GM19467 (cell line): ENCODE data around the gene PAX5.

Experiments
- ATAC-seq: cut with Tn5 transposase; IDR thresholded peaks from one replicate; pipeline ENCODE4 v1.9.1; 2021; ENCODE audit warnings: mild to moderate bottlenecking, moderate library complexity; ENCODE audit not compliant: unreplicated experiment

The PAX5 gene

DNA sequence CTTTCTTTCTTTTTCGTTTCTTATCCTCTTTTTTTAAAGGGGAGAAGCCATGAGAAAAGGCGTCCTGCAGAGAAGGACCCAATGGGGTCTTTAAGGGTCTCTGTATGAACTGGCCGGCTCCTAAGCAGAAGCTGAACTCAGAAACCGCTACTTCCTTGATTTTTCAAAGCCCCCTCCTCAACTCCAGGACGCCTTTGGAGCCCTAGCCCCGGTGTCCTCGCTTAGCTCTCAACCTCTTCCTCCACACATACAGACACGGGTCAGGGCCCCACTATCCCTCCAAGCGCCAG, 8.3 kb downstream of the PAX5 start:
- ATAC-seq: no peak

DNA sequence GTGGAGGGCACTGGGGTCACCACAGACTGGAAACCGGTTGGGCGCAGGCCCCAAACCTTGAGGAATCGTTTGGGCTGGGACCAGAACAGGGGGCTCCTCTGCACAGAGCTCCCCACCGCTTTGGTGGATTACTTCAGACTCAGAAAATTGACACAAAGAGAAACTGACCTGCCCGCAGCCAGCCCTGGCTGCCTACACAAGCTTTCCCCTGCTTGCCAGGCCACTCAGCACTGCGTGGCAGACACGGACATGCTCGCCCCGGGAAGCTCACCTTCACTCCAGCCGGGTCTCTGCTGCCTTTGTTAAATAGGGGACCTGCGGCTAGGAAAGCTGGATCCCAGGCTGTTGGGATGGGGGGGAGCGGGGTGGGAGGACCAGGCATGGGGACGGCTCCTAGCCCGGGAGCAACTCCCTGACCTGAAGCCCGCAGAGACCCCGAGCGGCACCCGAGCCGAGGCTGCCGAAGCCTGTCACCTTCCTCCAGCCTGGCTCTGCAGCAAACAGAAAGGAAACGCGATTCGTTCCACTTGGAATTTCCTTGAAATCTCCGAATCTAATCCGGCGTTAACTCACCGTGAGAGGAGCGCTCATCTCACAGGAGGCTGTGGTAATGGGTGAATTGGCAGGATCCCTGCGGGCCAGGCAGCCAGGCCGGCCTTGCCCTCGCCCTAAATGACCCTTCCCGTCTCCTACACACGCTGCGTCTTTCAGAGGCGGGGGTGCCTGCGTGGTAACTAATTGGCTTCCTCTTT, 8.8 kb downstream of the PAX5 start:
- ATAC-seq: no peak

DNA sequence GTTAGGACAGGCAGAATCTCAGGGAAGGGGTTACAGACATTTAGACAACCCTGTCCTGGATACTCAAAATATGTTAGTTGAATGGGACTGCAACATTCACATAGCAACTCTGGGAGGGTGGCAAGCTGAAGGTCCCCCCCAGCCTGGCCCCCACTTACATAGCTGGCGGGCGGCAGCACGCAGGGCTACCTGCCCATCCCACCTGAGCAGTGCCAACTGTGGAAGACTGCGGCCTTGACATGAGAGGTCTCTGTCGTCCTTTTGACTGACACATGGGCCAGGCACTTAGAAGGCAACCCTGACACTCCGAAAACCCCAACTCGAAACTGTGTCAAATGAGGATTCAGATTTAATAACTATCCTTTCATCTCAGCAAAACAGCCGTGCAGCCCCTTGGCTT, 16.5 kb downstream of the PAX5 start:
- no peak for ATAC-seq

DNA sequence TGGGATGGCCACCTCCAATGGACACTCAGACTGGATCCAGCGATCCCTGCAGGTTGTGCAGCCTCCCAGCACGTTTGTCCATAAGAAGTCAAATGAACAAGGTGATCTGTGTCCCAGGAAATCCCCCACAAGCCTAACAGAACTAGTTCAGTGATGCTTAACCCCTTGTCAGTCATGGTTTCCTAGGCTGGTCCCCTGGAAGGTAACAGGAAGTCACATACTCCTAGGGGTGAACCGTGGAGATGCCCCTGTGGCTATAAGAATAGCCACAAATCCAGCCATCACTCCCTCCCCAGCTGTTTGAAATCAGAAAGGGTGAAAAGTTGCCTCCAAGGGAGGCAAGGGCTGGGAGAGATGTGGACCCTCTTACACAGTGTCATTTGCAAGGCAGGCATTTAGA, 22.5 kb downstream of the PAX5 start:
- ATAC-seq: no peak

DNA sequence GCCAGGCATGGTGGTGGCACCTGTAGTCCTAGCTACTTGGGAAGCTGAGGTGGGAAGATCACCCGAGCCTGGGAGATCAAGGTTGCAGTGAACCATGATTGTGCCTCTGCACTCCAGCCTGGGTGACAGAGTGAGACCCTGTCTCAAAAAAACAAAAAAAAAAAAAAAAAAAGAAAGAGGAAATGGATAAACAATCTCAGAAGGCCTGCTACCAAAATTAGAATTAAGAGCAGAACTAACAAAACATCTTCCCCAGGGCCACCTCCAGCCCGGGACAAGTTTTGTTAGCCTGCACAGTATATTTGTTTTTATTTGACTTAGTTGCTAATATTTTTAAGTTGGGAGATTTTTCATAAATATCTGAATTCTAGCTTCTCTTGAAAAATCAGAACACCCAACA, 23.1 kb downstream of the PAX5 start:
- ATAC-seq: no peak

DNA sequence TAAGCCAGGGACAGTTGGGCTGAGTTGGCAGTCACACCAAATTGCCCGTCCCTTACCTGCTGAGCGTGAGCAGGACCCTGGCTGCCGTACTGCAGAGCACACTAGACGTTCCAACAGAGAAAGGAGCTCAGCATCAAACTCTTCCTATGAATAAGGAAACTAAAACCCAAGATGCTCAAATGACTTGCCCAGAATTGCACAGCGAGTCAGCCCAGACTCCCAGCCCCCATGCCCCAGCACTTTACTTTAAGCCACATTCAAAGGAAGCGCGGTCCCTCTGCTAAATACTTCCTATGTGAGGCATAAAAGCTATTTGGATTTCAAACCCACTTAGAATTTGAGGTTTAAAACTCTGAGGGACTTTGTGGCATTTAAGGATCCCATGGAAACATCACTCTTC, 23.9 kb downstream of the PAX5 start:
- no peak for ATAC-seq

DNA sequence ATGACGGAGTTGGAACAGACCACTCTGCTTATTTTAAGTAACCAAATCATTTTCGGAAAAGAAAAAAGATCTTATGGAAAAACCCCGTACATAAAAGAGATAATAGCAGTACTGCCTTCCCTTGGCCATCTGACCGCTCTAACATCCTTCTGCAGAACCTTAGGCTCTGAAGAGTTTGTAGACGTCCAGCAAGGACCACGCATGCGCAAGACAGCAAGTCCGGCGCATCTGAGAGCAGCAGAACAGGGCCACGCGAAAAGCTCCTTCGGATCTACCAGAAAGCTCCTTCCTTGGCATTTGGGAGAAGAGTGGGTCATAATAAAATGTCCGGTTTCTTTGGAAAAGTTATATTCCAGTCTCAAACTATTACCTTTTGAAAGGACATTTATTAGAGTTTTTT, 26.8 kb downstream of the PAX5 start:
- ATAC-seq: no peak

DNA sequence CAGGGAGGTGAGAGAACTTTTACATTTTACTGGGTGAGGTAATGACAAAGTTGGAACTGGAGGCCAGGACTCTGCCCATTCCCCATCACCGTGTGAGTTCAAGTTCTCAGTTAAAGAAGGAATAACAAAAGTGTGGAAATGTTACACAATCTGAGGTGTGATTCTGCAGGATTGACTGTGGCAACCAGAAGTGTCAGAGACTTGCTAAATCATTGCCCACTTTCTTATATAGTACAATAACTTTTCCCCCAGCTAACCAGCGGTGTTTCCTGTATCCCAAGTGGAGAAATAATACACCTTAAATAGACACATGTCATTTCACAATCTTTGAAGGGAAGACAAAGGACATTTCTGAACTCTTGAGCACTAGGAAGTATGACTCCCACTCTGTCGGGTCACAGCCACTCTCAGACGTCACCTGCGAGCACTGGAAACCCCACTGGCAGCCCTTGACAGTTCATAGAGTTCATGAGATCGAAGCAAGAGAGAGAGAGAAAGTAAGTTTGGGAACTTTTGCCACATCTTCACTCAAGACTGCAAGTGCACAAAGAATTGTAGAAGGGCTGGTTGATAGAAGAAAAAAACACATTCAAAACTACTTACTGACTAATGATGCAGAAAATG, 28.4 kb downstream of the PAX5 start:
- ATAC-seq: no peak

DNA sequence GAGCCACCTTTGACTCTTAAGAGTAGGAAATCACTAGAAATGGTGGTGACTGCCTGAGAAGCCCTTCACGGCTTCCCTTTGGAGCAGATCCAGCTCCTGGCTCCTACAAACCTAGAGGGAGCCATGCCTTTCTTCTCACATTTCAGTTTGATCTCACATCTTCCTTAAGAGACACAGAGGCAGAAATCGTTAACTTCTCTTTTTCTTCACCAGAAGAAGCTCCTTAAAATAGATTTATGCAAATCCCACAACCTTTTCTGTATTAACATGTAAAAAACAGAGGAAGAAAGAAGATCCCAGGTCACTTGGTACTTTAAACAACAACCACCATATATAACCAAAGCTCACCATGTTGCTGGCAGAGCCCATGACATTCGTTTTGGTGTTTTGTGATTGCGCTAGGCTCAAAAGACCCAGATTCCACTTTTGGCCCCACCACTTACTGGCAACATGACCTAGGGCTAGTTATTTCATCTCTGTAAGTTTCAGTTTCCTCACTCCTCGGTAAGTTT, 29.6 kb downstream of the PAX5 start:
- ATAC-seq: no peak

DNA sequence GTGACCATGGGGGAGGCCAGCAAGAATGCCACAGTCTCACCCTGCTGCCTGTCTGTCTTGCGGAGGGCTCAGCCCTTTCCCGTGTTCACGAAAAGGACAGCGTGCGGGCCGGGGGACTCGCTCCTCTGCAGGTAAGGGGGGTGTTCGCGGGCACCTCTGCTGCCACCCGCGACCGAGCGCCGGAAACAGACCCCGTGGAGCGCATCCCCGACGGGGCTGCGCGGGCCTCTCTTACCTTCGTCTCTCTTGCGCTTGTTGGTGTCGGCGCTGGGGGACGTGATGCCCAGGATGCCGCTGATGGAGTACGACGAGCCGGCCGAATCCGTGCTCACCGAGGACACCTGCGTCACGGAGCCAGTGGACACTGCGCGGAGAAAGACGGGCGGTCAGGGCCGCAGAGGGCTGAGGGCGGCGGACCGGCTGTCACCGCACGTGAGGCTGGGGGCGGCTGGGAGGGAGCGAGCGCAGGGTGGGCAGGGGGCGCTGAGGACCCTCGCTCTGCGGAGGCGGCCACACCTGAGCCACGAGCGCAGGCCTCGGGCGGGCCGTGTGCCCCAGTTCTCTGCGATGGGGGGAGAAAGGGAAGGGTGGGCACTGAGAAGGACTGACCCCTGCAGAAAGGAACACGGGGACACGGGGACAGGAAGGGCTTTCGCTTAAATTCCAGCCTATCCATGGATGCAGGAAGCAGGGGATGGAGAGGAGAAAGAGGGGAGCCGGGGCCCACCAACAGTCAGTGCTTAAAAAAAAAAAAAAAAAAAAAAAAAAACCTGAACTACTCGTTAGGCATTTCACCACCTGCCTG, 31.5 kb downstream of the PAX5 start:
- ATAC-seq: no peak

DNA sequence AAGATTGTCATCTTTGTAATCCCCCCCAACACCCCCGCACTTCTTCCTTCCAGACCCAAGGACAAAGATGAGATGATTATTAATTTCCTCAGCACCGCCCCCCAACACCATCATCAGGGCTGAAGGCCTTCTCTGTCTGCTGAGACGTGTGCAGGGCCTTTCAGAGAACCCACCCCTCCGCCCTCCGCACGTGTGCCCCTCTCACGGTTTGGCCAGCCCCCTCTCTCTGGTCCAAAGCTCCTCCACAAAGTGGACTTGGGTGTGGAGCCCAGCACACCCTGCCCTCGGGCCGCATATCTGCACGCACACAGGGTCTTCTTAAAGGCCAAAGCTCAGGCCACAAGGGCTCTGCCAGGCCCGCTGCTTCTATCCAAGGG, 32.0 kb downstream of the PAX5 start:
- no peak for ATAC-seq

DNA sequence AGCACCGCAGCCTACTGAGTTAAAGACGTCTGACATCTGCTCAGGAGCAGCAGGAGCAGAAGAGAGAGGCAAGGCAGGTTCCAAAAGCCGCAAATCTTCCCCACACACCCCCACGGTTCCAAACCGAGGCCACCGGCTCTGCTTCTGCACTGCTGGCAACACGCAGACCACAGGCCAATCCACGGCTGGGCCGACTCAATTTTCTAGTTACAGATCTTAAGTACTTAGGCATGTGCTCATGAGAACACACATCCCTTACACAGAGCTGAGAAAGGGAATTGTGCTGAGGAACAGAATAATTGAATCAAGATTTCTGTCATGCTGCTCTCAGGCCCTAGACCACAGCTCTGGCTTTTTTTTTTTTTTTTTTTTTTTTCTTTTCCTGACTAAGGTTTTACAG, 32.6 kb downstream of the PAX5 start:
- no peak for ATAC-seq

DNA sequence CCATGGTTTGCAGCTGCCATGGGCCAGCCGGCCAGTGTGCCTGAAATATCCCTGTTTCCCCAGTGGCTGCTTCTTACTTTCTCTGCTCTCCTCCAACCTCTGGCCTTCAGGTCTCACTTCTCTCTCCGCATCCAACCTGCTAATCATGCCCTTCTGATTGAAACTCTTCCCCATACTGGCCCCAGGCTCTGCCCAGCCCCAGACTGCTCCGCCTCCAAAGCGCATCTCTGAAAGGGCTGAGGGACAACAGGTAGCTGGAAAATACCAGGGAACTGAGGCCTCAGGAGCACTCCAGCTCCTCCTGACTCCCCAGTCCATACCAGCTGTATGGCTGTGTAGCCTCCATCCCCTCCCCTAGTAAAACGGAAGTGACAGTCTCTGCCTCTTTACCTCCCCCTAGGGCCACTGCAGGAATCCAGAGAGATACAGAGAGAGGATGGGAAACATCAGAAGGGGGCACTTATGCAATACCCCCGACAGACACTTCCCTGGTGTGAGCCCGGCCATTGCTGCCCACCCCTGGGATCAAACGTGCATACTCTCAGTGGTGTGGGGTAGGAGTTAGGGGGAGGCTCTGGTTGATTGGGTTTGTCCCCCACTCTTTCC, 34.2 kb downstream of the PAX5 start:
- ATAC-seq: no peak

DNA sequence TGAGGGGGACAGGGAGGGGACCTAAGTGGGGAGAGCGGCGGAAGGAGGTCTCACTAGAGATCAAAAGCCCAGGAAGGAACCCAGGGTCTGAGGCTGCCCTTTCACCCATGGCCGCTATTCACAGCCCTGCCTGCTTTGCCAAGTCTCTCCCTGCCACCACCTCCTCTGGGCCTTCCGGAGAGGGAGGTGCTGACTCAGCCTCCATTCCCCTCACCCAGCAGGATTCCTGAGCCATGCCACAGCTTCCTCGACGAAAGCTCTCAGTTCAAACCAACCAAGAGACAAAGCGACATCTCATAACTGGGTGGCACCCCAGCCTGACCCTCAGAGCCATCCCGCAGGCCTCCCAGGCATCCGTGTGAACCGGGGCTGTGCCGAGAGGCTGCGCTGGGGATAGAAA, 36.7 kb downstream of the PAX5 start:
- ATAC-seq: no peak

DNA sequence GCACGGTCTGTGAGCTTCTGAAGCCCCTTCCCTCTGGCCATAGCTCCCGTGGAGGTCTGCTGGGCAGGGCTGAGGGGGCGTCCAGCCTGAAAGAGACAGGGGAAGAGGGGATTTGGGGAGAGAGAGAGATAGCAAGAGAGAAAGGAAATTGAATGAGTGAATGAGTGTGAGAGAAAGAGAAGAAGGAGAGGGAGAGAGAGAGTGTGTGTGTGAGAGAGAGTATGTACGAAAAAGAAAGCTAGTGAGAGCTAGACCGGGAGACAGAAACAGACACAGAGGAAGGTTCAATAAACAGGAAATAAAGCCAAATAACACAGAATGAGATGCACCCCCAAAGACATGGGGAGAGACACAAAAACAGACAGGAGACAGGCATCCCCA, 37.4 kb downstream of the PAX5 start:
- no peak for ATAC-seq

DNA sequence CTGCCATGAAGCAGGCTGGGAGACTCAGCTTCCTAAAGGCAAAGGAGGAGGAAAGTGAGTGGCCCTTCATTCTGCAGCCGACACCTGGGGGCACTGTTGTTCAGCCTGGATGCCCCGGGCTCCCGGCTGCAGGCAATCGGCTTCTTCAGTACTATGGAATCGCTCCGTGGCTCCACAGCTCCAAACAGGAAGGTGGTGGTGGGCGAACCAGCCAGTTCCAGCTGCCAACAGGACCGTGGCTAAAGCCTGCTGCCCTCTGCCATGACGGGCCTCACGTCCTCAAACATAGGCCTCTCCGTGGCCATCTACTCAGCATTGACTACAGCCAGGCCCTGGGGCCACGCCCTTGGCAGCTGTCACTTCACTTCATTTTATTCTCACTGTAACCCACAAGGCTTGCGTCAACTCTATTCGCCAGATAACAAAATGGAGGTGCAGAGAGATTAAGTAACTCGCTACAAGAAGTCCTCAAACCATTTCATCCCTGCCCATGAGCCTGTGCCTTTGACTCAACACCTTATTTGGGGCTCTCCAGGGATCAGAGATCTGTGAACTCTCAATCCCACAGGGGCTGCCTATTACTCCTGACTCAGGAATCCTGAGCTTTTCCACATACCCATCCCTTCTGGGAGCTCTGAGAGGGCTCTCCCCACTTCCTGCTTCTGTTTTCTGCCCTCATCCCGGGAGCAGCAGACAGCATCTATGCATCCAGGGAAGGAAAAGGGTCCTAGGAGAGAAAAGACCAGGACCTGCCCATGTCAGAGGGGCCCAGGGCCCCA, 38.0 kb downstream of the PAX5 start:
- no peak for ATAC-seq

DNA sequence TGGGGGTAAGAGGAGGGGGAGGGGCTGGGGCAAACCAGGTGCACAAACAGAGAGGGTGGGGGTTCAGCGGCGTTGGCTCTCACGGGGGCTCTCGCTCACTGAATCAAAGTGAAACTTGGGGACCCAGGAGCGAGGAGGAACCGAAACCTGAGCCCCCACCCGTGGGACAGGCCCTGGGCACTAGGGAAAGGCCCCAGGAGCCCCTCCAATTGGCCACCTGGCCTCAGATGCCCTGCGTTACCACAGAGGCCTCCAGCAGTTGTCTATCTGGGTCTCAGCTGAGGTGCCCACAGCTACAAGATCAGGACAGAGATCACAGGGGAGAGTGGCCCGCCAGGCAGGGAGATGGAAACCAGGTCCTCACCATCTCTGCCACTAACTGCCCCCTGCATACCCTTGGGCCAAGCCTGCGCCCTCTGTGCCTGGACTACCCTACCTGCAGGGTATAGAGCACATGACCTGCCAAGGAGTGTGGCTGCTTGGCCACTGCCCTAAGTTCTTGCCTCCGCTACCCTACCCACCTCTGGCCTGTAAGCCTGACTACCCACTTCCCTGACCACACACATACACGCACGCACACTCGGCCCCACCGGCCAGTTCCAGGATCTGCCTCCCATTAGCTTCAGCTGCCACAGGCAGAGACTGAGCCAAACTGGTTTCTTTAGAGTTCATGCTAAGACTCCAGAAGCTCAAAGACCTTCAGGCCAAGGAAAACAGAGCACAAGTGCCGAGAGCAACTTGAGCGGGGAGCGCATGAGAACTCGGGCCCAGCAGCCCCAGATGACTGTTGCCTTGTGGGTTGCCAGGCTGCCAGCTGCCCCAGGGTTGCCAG, 39.9 kb downstream of the PAX5 start:
- ATAC-seq: peak; percentile 56

DNA sequence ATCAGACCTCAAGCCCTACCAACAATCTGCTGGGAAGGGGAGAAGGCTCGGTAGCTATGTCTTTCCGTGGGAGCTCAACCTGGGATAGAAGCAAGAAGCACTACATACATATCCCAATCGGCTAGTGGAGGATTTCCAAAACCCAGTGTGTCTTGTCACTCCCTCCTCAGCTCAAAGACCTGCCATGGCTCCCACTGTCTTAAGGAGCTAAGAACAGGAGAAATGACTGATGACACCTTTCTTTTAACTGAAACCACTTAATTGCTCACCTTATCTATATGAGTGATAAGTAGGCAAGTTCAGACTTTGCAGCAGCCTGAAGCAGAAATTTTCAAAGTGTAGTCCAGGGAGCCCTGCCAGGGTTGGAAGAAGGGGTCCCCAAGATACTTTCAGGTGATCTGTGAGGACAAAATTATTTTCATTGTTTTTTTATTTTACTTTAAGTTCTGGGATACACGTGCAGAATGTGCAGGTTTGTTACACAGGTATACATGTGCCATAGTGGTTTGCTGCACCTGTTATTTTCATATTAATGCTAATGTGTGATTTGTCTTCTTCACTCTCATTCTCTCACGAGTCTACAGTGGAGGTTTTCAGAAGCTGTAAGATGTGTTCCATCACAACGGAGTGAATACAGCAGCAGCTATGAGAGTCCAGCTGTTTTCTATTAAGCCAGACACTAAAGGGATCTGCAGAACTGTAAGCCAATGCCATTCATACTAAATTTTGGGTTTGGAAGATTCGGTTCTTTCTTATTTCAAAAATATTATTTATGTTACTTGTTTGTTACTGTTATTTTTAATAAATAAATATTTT, 41.4 kb downstream of the PAX5 start:
- ATAC-seq: no peak

DNA sequence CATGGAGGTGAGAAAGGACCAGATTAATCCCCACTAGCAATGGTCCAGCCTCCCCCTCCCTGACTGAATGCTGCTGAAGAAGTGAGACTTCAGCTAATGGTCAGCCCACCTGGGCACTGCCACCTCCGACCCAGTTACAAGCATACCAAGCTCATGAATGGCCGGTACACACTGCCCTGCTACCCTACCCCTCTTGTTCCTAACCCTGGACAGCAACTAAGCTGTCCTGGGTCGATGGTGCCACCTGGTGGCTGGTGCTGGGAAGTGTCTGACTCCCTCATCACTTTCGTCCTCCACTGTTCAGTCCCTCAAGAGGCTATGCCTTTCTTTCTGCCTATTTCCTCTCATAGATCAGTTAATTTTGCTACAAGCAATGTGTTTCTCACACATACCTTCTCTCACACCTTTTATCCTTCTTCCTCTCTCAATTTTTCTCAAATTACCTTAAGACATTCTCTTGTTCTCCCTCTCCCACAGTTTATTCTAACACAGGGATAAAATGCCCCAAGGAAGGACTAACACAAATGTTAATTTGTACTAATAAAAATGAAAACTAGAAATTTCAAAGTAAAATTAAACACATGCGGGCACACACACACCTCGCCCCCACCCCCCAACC, 42.4 kb downstream of the PAX5 start:
- no peak for ATAC-seq
